AG20443 (cell line): ENCODE measurements around the gene IGSF9B.
A peak's percentile ranks its signal among the peaks of the same experiment; 100 is the strongest.

Experiments
- DNase-seq: peaks from one replicate; pipeline ENCODE4 v3.0.0; 2012; ENCODE audit warnings: low spot score, mixed read lengths

IGSF9B gene

DNA sequence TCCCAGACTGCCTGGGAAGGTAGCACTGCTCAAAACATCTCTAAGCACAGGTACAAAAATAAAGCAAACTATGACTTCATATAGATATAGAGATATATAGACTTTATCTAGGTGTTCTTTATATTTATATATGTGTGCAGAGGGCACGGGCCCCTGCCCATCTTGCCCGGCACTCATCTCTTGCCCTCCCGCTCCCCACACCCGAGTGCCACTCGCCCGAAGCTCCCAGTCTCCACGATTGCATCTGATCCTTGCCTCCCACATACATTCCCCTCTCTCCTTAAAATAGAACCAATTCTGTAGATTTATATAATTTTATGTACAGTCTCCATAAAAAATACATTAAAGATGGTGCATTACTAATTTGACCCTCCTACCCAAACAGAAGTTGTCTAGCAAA, 55.5 kb downstream of the IGSF9B start:
- no peak for DNase-seq

DNA sequence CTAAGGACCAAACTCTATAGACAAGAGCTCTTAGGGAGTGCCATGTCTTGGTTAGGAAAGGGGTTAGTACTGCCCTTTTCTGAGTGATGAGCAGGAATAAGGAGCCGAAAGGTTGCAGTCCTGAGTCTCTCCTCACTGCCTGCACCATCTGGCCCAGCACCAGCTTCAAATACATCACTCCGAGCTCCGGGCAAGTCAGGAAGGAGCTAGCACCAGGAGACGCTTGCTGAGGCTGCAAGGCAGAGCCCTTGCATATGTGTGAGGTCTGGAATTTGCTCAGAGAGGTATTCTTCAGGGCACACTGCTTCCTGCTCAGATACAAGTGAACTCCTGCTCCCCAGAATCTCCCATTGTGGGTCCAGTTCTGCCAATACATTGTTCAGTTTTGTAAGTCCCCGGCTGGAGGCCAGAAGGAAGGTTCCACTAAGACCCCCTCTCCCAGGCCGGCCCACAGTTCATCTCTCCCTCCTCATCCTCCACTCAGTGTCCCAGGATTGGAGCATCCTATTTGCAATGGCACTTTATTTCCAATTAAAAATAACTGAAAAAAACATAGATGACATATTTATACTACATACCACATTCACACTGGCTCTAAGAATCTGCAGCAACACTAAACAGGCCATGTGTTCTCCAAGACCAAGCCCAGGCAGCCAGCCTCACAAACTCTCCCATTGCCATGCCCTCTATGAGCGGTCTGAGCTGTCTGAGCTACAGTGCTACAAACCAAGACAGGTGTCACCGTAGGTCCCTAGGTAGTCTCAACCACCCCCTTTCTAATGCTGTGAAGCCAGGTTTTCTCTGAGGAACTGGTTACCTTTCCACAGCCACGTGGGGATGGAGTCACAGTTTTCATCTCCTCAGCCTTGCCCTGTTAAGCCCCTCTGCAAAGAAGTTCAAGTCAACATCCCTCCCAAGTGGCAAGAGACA, 56.3 kb downstream of the IGSF9B start:
- no peak for DNase-seq

DNA sequence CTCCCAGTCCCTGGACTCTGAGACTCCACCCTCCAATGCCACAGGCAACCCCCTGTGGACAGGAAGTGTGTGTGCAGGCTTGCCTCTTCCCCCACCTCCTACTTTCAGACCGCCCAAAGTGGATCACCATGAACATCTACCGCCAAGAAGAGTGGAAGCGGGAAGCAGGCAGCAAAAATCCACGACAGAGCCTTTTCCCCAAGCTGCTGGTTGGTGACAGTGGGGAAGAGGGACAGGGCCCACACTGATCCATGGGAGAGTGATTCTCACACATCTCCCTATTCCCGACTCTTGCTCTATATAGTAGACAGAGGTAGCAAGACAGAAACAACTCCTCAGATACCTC, 58.0 kb downstream of the IGSF9B start:
- DNase-seq = no peak

DNA sequence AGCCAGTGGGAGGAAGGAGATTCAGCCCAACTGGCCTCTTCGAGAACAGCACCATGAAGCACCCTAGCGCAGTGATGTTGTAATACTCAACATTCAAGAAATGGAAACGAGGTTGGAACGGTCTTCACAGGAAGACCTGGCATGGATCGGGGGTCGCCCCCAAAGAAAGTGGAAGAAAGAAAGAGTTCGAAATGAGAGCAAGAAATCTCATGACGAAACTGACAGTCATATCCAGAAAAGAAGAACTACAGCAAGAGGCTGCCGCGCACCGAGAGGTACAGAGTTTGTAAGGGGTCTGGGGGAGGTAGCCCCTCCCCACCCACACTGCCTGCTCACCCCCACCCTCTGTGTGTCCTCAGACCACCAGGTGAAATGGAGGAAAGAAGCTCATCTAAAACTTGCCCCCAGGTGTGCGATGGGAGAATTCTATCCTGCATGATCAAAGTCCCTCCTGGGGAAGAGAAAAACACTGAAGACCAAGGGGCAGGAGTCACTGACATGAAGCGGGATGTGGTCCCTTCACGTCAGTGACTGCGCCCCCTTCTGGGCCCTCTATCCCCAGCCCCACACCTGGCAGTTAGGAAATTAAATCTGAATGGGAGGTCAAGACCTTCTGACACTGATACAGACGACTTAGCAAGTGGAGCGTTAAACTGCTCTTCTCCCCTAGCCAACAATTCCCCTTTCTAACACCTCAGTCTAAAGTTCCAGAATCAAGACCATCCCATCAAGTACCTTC, 58.6 kb downstream of the IGSF9B start:
- no peak for DNase-seq

DNA sequence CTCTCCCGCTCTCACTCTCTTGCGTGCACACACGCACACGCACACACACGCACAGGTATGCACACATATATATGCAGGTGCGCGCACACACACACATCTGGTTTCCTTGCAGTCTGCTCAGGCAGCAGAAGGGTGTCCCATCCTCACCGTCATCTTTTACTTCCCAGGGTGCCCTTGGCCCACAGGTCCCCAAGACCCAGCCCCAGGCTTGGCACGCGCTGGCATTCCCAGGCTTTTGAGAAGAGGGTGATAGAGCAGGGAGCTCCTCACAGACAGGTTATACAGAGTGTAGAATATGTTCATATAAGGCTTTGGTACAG, 59.5 kb downstream of the IGSF9B start:
- DNase-seq = no peak

DNA sequence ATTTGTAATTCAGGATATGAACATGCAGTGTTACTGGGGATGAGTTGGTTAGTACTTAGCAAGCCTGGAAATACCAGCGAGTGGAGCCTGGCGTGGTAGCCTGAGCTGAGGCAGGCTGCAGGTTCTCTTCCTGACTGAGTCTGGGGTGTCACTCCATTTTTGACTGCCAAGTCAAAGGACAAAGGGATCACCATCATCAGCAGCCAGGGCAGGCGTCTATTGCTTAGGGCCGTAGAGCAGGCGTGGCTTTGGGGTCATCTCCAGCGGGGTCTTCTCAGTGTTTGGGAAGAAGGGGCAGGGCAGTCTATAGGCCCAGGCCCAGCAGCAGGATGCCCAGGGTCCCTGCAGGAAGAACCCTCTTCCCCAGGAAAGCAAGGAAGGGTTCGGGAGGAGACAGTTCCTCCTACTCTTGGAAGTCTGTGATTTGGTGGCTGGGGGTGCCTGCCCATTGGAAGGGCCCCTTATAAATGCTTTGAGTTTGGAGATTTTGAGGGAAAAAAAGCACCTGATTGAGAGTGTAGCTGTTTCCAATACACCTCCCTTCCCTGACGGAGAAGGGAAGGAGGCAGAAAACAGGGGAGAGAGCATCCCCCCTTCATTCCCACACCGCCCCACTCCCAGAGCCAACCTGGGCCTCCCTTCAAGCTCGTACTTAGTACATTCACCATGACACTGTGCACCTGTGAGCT, 60.0 kb downstream of the IGSF9B start:
- DNase-seq = no peak

DNA sequence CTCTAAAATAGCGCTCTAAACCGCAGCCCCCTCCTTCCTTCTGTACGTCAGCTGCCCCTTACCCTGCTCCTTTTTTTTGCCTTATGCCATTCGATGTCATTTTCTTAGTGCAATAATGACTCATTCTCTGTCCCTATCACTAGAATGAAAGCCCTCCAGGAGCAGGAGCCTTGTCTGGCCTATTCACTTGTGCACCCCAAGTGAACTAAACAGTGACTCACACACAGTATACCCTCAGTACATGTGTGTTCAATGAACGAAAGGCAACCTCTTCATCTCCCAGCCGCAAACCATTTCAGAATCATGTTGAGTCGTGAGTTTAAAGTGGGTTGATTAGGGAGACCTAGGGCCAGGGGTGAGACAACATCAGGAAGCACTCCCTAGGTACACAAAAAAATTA, 60.7 kb downstream of the IGSF9B start:
- no peak for DNase-seq

DNA sequence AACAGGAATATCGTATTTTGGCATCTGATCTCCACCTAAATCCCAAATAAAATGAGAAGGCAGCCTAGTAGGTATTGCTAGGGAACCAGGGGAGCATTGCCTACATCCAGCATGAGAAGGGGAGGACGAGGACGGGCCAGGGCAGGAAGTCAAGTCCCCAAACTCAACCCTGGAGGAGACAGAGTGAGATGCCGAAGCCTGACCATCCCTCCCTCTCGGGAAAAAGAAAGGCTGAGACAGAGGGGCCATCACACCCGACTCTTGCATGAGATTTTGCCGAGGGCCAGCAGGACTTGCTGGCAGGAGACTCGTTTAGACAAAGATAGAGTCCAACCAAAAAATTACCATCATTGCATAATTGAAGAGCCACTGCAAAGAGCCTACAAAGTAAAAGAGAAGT, 61.2 kb downstream of the IGSF9B start:
- no peak for DNase-seq

DNA sequence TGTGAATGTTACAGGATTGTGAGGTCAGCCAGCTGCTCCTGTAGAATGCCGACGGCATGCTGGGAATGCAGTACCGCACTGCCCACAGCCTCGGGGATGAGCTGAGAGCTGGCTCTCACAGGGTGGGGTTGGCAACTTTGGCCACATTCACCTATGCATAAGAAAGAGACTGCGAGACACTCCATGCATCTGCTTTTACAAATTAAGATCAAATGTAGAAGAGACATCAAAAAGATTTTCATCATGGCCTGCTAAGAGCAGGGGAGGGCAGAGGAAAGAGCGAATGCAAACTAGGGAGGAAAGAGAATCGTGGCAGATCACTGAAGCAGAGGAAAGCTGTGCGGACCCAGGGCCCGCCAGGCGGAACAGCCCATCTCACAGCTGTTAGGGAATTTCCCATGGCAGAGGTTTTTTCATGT, 61.7 kb downstream of the IGSF9B start:
- DNase-seq = peak; percentile 59

DNA sequence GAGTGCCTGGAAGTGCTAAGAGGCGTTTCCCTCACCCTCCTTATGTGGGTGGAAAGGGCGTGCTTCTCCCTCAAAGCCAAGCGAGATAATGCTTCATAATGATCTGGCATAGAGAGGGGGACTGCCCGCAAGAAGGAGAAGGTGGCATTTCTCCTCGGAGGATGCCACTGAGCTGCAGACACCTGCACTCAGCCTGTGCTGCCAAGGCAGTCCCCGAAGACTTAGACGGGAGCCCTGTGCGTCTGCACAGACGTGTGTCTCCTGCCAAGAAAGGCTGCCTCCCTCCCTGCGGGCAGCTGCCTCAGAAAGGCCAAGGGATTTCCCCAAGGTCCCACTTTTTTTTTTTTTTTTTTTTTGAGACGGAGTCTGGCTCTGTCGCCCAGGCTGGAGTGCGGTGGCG, 63.4 kb downstream of the IGSF9B start:
- DNase-seq = no peak

DNA sequence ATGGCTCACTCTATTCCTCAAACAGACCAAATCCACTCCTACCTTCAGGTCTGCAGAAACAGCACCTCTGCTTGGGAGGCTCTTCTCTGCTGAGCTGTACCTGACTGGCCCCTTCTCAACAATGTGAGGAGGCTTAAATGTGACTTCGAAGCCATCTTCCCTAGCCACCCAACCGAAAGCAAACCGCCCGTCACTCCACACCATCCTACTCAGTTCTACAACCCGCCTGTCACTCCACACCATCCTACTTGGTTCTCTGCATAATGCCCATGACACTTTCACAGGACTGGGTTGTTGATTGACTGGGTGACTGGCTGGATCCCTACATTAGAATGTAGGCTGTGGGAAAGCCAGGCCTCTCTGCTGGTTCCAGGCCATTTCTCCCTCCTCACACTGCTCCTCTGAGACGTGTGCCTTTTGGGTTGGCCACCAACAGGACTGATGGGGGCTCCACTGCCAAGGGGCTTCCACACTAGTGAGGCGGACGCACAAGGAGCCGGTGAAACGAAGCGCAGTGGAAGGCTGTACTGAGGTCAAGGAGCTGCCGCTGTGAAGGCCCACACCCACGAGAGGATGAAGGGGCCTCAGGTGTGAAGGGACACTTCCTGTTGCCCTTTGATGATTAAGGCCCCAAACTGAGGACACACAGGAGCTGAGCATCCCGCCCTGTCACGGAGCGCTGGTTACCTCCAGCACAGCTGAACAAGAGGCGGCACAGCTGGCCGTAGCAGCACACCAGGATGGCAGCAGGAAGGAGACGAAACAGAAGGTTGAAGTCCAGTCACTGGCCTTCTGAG, 64.0 kb downstream of the IGSF9B start:
- DNase-seq = no peak

DNA sequence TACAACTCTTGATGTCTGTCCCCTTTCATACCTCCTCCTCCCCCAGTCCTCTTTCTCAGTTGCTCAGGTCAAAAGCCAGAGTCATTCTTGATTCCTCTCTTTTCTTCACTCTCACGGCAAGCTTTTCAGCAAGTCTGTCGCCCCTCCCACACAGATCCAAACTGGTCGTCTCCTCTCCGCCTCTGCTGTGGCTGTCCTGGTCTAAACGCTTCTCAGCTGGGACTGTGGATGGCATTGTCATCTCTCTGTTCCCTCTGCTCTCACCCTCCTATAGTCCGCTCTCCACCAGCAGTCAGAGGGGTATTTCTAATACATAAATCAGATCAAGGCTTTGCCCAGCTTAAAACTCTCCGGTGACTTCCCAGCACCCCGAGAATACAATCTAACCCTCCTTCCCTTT, 64.6 kb downstream of the IGSF9B start:
- DNase-seq = no peak

DNA sequence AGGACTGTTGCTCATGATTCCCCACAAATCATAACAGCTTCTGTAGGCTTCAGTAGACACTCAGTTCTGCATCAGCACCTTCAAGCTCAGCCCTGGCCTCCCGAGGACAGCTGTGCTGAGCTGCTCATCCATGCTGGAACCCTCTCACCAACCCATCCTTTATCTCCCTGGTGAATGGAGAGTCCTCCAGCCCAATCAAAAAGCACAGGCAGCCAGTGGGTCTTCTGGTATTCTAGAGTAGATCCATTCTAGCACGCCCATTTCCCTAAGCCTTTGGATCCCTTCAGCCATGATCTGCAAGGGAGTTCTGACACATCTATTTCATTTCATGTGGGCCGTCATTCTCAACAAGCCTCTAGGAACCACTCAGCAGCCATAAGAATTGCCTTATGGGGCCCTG, 66.9 kb downstream of the IGSF9B start:
- DNase-seq = no peak

DNA sequence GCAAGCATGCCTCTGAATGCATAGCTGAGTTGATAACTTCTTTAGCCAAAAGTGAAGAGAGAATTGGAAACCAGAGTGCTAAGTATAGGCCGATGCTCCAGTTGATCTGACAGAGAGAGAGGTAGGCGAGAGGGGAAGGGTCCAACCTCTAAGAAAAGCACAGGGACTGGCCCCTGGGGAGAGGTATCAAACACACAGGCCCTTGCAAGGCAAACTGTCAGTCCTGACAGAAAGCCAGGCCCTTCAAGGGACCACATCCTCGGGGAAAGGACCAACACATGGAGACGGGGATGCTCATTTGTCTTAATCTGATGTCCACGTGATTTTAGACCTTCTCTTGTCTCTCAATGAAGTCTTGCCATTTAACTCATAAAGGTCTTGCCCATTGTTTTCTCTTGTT, 67.6 kb downstream of the IGSF9B start:
- DNase-seq = no peak

DNA sequence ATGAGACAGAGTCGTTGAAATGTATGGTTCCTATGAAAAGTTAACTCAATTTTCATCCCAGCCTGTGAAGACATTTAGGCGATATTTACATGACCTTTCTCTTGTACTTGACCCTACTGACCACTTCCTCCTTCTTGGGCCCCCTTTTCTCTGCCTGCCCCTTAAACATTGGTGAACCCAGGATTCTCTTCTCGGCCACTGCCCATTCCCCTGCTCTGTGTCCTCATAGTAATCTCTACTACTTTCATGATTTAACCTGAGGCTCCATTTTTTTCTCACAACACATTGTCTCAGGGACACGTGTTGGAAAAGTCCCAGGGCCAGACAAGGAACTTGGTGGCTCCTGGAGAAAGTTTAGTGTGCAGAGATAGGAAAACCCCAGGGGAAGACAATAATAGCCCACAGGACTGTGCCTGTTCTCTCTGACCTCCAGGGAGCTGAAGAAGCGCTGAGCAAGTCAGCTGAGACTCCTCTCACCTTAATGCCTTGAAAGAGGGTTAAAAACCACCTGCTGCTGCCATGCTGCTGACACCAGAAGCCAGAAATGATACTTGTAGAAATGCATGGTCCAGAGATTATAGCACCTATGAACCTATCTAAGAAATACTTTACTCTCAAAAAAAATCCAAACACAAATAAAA, 69.0 kb downstream of the IGSF9B start:
- DNase-seq = no peak

DNA sequence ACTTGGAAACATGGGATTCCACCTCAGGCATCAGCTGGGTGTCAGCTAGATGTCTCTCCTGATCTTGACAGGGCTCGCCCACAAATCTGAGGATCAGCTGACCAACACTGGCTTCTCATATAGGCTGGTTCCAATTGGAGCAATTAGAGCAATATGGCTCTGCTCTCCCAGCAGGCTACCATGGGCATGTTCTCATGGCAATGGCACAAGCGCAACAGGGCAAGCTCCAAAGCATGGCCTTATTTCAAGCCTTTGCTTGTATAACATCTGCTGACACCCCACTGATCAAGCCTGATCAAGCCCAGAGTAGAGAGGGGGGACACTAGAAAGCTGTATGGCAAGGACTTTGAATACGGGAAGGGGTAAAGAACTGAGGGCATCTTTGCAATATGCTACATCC, 70.7 kb downstream of the IGSF9B start:
- no peak for DNase-seq

DNA sequence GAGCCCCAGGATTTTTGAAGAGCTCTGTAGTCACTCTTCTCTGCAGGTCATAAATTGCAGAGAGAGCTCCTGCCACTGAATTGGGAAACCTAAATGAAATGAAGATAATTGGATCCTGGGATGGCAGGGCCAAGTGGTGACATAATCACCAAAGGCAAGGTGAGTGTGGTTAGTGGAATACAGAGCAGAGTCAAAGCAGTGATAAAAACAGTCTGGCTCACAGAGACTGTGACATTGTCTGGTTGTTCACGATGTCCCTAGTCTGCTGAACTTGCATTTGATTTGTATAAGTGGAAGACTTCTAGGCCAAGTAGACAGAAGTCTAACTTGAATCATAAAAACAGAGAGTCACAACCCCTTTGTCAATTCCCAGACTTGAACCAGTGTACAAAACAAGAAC, 84.6 kb downstream of the IGSF9B start:
- no peak for DNase-seq

DNA sequence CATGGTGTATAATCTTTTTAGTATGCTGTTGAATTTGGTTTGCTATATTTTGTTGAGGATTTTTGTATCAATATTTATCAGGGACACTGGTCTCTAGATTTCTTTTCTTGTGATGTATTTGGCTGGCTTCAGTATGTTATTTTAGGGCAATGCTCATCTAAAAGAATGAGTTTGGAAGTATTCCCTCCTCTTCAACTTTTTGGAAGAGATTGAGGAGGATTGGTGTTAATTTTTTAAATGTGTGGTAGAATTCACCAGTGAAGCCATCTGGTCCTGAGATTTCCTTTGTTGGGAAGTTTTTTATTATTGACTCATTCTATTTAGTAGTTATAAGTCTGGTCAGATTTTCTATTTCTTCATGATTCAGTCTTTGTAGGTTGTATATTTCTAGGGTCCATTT, 89.3 kb downstream of the IGSF9B start:
- DNase-seq = no peak

DNA sequence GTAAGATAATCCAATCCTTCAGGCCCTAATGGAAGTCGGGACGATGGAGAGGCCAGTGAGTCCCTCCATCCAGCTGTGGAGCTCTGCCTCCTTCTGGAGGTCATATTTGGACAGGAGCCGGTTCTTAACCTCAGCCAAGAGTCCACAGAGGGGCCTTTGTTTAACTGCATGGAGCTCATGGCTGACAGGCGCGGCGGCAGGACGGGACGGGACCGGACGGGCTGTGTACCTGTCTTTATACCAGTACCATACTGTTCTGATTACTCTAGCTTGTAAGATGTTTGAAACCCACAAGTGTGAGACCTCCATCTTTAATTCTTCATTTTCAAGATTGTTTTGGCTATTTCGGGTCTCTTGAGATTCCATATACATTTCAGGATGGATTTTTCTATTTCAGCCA, 91.3 kb downstream of the IGSF9B start:
- DNase-seq = no peak

DNA sequence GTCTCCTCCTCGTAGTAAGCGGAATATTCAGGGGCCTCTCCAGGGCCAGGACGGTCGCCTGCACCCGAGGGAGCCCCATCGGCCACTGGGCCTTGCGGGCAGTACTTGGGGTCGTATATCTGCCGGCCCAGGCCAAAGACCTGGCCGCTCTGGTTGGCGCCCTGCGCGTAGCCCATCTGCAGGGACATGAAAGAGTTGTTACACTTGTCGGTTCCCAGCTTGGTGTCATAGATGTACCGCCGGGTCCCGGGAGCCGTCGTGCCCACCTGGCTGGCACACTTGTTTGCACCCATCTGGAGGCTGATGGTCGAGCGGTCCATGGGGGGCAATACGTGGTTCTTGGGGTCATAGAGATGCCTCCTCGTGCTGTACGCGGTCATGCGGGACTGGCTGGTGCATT, 92.0 kb downstream of the IGSF9B start:
- DNase-seq = no peak

DNA sequence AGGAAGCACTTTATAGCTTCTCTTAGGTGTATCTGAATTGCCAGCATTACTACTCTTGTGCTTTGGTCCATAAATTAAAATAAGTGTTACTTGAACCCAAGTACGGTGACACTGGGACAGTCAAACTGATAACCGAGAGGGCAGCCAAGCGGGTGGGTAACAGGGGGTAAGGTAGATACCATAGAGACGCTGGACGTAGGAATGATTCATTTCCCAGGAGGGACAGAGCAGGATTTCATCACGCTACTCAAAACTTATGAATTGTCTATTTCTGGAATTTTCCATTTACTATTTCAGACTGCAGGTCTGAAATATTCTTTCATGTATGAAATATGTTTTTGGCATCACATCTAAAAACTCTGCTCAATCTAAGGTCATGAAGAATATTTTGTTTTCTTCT, 96.6 kb downstream of the IGSF9B start:
- no peak for DNase-seq
